ENCODE results near the gene RAD51B.

GRCh38 chr14:68501171-68501570 lies 681.6 kb downstream of the RAD51B start:
- TF ChIP-seq CTCF (IDR thresholded peaks at IDR 0.05) (no peak), POLR2AphosphoS5 (IDR thresholded peaks at IDR 0.05; ENCODE audit: insufficient read depth in 1 of 2, low read depth in 1 of 2) (no peak), POLR2A (IDR thresholded peaks at IDR 0.05) (no peak)

Measured in vagina (tissue), 2 donors.